DND-41 (cell line): Measurements from ENCODE around the gene FOXP1.

Experiments
- CTCF ChIP-seq: IDR thresholded peaks from 2 replicates; pipeline ENCODE4 v1.5.1; 2012; ENCODE audit warnings: borderline replicate concordance, low read length, moderate library complexity, mild to moderate bottlenecking; ENCODE audit not compliant: poor library complexity, severe bottlenecking; ENCODE audit errors: extremely low read depth
- EZH2 ChIP-seq: IDR thresholded peaks from 3 replicates; pipeline ENCODE4 v1.6.1; 2012; ENCODE audit warnings: borderline replicate concordance, low read depth, mild to moderate bottlenecking, moderate library complexity, low read length, inconsistent platforms; ENCODE audit not compliant: severe bottlenecking

GRCh38 chr3:71149959-71150954 is 433.3 kb downstream of the FOXP1 start:
- TF ChIP-seq CTCF (no peak), EZH2 (no peak)
